Measurements from ENCODE around the gene MARCKS.
"Not testable (repeated sequence)": the region's sequence is repeated elsewhere in the genome, so short reads cannot be mapped to it uniquely, and the experiment has no call there.

The MARCKS gene

DNA sequence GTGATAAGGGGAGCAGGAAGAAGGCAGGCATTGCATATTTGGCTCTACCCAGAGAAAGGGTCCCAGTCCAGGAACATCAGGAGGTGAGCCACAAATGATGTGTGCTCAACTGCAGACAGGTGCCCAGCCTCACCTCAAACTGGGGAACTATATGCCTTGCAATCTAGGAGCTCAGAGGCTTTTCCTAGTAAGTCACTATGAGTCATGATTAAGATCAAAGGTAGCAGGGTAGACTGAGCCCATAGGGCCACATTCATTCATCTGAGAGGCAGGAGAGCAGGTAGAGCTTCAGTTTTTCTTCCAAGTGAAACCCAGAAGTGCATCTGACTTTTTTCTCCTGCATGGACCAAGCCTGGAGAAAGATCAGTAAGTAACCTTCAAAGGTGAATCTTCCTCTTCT, 31.3 kb downstream of the MARCKS start:
- DNase-seq, result no peak

DNA sequence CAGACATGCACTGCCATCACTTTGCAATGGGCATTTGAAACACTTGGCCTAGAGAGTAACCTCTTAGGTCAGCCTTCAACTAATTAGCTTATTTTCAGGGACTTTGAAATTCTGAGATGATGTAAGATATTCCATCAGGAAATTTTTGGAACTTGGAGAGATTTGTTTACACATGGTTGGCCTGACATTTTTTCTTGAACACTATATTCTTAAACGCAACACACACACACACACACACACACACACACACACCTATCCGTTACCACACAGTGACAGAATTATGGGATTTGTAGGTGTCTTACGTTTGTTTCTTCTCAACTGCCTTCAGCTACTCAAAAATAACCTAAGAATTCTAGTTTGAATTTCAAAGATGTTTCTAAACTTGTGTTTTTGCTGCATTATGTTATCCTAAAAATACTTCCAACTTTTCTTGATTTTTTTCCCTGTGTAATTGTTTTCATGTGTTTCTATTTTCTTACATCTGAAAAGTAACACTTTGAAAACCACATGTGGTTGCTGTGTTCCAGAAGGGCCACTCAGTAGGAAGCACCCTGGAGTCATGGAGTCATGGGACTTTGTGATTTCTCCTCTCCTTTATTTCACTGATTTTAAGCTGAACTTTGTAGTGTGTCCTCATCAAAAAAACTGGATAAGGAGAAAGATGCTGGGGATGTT, 31.9 kb downstream of the MARCKS start:
- DNase-seq, result no peak

GRCh38 chr6:113893451-113893850, 36.3 kb downstream of the MARCKS start:
- no peak for DNase-seq

DNA sequence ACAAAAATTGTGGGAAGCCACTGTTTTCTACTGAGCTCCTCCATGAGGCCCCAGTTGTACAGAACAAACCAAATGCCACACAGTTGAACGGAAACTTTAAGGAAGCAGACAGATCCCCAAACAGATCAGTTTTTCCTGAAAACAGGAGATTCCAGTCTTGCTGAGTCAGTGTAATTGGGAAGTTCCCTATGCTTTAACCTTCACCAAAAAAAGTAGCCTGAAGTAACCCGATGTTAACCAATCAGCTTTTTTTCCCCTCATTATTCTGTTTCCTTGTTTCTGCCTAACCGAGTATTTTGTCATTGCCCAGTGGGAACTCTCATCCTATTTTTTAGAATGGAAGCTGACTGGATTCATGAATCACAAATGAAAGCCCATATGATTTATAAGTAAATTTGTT, 36.7 kb downstream of the MARCKS start:
- no peak for DNase-seq

GRCh38 chr6:113894712-113895674, 37.8 kb downstream of the MARCKS start:
- no peak for DNase-seq

DNA sequence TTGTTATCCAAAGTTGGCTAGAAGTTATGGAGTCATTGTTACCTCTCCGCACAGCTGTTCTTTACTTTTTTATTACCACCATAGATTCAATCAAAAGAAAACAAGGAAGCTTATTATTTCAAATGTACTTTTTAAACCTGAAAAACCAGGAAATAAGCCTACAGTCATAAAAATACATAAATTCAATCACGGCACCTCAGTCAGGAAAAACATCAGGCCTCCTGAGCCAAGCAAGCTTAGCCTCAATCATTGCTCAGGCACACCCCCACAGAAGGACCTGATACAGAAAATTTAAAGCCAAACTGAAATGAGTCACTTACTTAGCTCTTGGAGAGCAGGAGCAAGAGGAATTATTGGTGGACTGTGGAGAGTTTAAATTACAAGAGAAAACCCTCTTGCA, 44.3 kb downstream of the MARCKS start:
- no peak for DNase-seq

DNA sequence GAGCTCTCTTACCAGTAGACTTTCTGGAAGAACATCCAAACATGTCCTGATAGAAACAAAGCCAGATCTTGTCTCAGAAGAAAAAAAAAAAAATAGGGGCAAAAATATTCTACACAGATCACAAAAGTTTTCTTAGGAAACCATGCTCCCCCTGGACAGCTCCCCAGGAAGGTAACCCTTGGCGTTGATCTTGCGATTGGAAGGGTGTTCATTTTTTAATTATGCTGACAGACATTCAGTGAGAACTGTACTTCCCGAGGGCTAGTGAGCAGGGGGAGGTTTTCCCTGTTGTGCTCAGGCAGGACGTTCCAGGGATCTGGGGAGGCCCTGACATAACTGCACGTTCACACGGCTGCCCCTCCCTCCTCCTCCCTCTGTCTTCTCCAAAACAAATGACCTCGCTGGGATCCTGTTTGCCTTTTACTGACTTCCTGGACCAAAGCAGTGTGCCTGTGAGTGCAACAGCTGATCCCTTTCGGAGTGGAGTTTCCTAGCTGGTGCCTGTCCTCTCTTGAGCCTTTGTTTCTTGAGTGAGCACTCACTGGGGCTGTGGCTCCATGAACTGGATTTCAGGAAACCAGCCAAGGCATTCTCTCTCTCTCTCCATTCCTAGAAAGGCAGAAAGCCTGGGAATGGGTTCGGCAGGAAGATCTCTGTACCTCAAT, 46.7 kb downstream of the MARCKS start:
- DNase-seq, result no peak

GRCh38 chr6:113907102-113907815, 50.1 kb downstream of the MARCKS start:
- DNase-seq, result no peak

- DNase-seq, result no peak
Measured at GRCh38 chr6:113908801-113909200, 51.7 kb downstream of the MARCKS start.

GRCh38 chr6:113909224-113909856, 52.2 kb downstream of the MARCKS start:
- DNase-seq, result peak; percentile 54

GRCh38 chr6:113910285-113910684, 53.1 kb downstream of the MARCKS start:
- DNase-seq, result not testable (repeated sequence)

Data from CD4-positive, alpha-beta T cell treated with Interleukin-12 subunit alpha and Interleukin-12 subunit beta, for 1 hour (primary cell).